PC-3 (cell line): ENCODE results near the gene HILPDA.
"Not testable (repeated sequence)": the region's sequence is repeated elsewhere in the genome, so short reads cannot be mapped to it uniquely, and the experiment has no call there.

Experiments
- EZH2 ChIP-seq: fragments of 300-600 bp; sonication (generic); IDR thresholded peaks from one replicate; pipeline ENCODE4 v1.6.1; 2017; ENCODE audit warnings: antibody characterized with exemption, mild to moderate bottlenecking, low read length; ENCODE audit not compliant: unreplicated experiment
- TF ChIP-seq, protein P1 (sequence below): fragments of 300-600 bp; sonication (generic); conservative IDR thresholded peaks from 2 replicates; pipeline ENCODE4 v1.5.1; 2017; ENCODE audit warnings: antibody characterized with exemption, low read depth, mild to moderate bottlenecking, low read length

GRCh38 chr7:128466871-128467270 is 11.2 kb downstream of the HILPDA start:
- TF ChIP-seq, protein P1, sequence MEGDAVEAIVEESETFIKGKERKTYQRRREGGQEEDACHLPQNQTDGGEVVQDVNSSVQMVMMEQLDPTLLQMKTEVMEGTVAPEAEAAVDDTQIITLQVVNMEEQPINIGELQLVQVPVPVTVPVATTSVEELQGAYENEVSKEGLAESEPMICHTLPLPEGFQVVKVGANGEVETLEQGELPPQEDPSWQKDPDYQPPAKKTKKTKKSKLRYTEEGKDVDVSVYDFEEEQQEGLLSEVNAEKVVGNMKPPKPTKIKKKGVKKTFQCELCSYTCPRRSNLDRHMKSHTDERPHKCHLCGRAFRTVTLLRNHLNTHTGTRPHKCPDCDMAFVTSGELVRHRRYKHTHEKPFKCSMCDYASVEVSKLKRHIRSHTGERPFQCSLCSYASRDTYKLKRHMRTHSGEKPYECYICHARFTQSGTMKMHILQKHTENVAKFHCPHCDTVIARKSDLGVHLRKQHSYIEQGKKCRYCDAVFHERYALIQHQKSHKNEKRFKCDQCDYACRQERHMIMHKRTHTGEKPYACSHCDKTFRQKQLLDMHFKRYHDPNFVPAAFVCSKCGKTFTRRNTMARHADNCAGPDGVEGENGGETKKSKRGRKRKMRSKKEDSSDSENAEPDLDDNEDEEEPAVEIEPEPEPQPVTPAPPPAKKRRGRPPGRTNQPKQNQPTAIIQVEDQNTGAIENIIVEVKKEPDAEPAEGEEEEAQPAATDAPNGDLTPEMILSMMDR = not testable (repeated sequence)
- not testable (repeated sequence) for TF ChIP-seq EZH2
